HG03442 (cell line): Measurements from ENCODE around the gene WNT6.

Source experiments
- ATAC-seq: cut with Tn5 transposase; IDR thresholded peaks from one replicate; pipeline ENCODE4 v1.9.1; 2021; ENCODE audit warnings: mild to moderate bottlenecking, moderate library complexity; ENCODE audit not compliant: unreplicated experiment

Gene WNT6

GRCh38 chr2:218891275-218892135, 31.9 kb downstream of the WNT6 start:
- no peak for ATAC-seq

GRCh38 chr2:218892693-218893348, 33.2 kb downstream of the WNT6 start:
- peak; percentile 38 for ATAC-seq

- no peak for ATAC-seq
Observed at GRCh38 chr2:218893349-218894150, 33.9 kb downstream of the WNT6 start.

GRCh38 chr2:218894151-218894879, 34.7 kb downstream of the WNT6 start:
- ATAC-seq: no peak

GRCh38 chr2:218894880-218895157, 35.2 kb downstream of the WNT6 start:
- no peak for ATAC-seq

- ATAC-seq: no peak
Observed at GRCh38 chr2:218895326-218895725, 35.7 kb downstream of the WNT6 start.

- ATAC-seq: peak; percentile 4
Observed at GRCh38 chr2:218895759-218896500, 36.3 kb downstream of the WNT6 start.

- peak; percentile 49 for ATAC-seq
Observed at GRCh38 chr2:218896501-218897393, 37.1 kb downstream of the WNT6 start.

GRCh38 chr2:218897394-218898108, 37.9 kb downstream of the WNT6 start:
- no peak for ATAC-seq

GRCh38 chr2:218898109-218898878, 38.7 kb downstream of the WNT6 start:
- peak; percentile 29 for ATAC-seq

GRCh38 chr2:218899147-218899546, 39.5 kb downstream of the WNT6 start:
- no peak for ATAC-seq

- ATAC-seq: no peak
Observed at GRCh38 chr2:218902427-218902826, 42.8 kb downstream of the WNT6 start.

GRCh38 chr2:218904176-218904575, 44.6 kb downstream of the WNT6 start:
- ATAC-seq: no peak

GRCh38 chr2:218908721-218909619, 49.4 kb downstream of the WNT6 start:
- ATAC-seq: peak; percentile 89

- no peak for ATAC-seq
Observed at GRCh38 chr2:218910741-218911140, 51.1 kb downstream of the WNT6 start.

- ATAC-seq: no peak
Observed at GRCh38 chr2:218920504-218920903, 60.9 kb downstream of the WNT6 start.
